Measurements from ENCODE around the gene PROZ.

The PROZ gene

DNA sequence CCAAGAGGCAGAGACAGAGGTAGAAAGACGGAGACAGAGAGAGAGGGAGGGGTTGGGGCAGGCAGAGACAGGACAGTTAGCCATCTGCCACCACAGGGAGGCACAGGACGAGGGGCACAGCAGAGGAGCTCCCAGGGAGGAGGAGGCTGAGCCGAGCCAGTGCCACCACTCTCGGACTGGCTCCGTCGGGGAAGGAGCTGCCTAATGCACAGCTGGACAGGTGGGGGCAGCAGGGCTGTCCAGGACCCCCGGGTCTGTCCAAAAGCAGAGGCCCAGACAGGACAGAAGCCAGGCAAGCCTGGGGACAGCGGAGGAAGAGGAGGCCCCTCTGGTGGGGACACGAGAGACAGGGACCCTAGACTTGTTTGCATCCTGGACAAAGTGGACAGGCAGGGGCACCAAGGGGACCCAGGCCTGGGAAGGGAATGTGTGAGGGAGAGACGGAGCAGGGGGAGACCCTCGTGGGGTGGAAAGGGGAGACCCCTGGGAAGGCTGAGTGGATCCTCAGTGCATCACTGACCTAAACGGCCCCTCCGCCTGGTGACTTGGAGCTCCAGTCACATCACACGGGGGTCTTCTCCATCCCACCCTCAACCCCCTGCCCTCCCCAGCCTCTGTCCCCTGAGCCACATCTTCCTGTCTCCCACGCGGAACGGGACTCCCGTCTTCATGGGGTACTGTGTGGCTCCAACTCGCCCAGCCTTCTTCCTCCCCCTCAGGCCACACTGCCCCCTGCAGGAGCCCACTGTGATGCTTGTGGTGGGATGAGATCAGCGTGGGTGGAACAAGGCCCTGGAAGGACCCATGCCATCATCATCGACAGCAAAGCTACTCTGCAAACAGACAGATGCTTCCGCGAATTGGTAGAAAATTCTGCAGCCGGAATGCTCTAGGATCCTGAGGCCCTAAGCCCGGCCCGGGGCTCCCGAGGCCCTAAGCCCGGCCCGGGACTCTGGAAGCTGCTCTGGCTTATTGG is 34.9 kb upstream of the PROZ start:
- Histone ChIP-seq H2AFZ (ENCODE audit: low read length) (no peak overlapping the region), H3K27me3 (replicated peaks; ENCODE audit: insufficient read depth, low read length) (peaks cover 100% of the 10 kb centered on the region), H3K9ac (ENCODE audit: low read length) (no peak overlapping the region), H3K9me2 (replicated peaks; ENCODE audit: insufficient read depth, low read length) (no peaks in the 10 kb centered on the region), H4K20me1 (ENCODE audit: insufficient read depth, low read length) (no peaks in the 10 kb centered on the region), H3K4me3 (ENCODE audit: low read length) (no peak overlapping the region), H3K4me2 (ENCODE audit: low read depth, low read length) (no peak overlapping the region), H3K36me3 (replicated peaks; ENCODE audit: insufficient read depth, low read length) (no peaks in the 10 kb centered on the region), H3K27ac (ENCODE audit: low read length) (no peak overlapping the region), H3K4me1 (ENCODE audit: low read length) (no peaks in the 10 kb centered on the region), H3K79me2 (ENCODE audit: low read length) (no peaks in the 10 kb centered on the region), H3K9me3 (replicated peaks; ENCODE audit: insufficient read depth, low read length) (no peaks in the 10 kb centered on the region), H3F3A (ENCODE audit: insufficient read depth, low read length) (no peaks in the 10 kb centered on the region)
- TF ChIP-seq EZH2phosphoT487 (IDR thresholded peaks at IDR 0.05; ENCODE audit: low read length) = no peak
- TF ChIP-seq EZH2 (optimal IDR thresholded peaks at IDR 0.05; ENCODE audit: low read depth, low read length) = no peak
- TF ChIP-seq, protein P1, sequence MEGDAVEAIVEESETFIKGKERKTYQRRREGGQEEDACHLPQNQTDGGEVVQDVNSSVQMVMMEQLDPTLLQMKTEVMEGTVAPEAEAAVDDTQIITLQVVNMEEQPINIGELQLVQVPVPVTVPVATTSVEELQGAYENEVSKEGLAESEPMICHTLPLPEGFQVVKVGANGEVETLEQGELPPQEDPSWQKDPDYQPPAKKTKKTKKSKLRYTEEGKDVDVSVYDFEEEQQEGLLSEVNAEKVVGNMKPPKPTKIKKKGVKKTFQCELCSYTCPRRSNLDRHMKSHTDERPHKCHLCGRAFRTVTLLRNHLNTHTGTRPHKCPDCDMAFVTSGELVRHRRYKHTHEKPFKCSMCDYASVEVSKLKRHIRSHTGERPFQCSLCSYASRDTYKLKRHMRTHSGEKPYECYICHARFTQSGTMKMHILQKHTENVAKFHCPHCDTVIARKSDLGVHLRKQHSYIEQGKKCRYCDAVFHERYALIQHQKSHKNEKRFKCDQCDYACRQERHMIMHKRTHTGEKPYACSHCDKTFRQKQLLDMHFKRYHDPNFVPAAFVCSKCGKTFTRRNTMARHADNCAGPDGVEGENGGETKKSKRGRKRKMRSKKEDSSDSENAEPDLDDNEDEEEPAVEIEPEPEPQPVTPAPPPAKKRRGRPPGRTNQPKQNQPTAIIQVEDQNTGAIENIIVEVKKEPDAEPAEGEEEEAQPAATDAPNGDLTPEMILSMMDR (IDR thresholded peaks at IDR 0.05; ENCODE audit: low read length) = peak; percentile 34
- DNase-seq = no peak

DNA sequence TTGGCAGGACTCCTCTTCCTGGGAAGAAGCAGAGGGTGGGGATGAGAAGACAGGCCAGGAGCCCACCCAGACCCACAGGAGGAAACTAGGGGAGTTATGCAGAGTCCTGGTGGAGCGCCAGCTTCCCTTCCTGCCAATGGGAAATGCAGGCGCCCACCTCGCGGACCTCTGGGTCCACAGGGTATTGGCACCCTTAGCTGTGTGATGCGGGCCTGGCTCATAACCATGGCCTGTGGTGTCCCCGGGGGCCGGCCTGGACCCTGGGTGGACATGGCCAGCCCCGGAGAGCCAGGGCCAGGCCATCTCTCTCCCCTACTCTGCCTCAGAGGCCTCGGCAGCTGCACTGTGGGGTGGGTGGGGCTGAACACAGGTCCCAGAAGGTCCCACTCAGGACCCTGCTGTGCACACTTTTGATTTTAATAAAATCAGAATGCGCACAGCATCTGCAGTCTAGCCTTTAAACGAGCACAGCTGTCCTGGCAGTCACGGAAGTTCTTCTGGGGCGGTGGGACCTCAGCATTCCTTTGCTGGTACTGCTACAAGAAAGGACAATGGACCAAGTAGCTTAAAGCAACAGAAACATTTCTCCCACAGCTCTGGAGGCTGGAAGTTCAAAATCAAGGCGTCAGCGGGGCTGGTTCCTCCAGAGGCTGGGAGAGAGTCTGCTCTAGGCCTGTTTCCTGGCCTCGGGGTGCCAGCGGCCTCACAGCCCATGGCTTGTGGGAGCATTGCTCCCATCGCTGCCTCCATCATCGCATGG is 34.1 kb upstream of the PROZ start:
- no peaks in the 10 kb centered on the region for H3F3A ChIP-seq (ENCODE audit: insufficient read depth, low read length)
- TF ChIP-seq EZH2phosphoT487 (IDR thresholded peaks at IDR 0.05; ENCODE audit: low read length) = no peak
- TF ChIP-seq, protein P1 (IDR thresholded peaks at IDR 0.05; ENCODE audit: low read length) = no peak
- TF ChIP-seq EZH2 (optimal IDR thresholded peaks at IDR 0.05; ENCODE audit: low read depth, low read length) = no peak
- no peak overlapping the region for H3K4me3 ChIP-seq (ENCODE audit: low read length)
- no peak for DNase-seq
- no peaks in the 10 kb centered on the region for H3K36me3 ChIP-seq (replicated peaks; ENCODE audit: insufficient read depth, low read length)
- H3K27ac ChIP-seq (ENCODE audit: low read length) = no peak overlapping the region
- no peaks in the 10 kb centered on the region for H4K20me1 ChIP-seq (ENCODE audit: insufficient read depth, low read length)
- peaks cover 99% of the 10 kb centered on the region for H3K27me3 ChIP-seq (replicated peaks; ENCODE audit: insufficient read depth, low read length)
- H3K4me2 ChIP-seq (ENCODE audit: low read depth, low read length) = no peak overlapping the region
- H3K9me2 ChIP-seq (replicated peaks; ENCODE audit: insufficient read depth, low read length) = no peaks in the 10 kb centered on the region
- H3K4me1 ChIP-seq (ENCODE audit: low read length) = no peaks in the 10 kb centered on the region
- no peaks in the 10 kb centered on the region for H3K79me2 ChIP-seq (ENCODE audit: low read length)
- H2AFZ ChIP-seq (ENCODE audit: low read length) = no peak overlapping the region
- H3K9me3 ChIP-seq (replicated peaks; ENCODE audit: insufficient read depth, low read length) = no peaks in the 10 kb centered on the region
- H3K9ac ChIP-seq (ENCODE audit: low read length) = no peak overlapping the region

DNA sequence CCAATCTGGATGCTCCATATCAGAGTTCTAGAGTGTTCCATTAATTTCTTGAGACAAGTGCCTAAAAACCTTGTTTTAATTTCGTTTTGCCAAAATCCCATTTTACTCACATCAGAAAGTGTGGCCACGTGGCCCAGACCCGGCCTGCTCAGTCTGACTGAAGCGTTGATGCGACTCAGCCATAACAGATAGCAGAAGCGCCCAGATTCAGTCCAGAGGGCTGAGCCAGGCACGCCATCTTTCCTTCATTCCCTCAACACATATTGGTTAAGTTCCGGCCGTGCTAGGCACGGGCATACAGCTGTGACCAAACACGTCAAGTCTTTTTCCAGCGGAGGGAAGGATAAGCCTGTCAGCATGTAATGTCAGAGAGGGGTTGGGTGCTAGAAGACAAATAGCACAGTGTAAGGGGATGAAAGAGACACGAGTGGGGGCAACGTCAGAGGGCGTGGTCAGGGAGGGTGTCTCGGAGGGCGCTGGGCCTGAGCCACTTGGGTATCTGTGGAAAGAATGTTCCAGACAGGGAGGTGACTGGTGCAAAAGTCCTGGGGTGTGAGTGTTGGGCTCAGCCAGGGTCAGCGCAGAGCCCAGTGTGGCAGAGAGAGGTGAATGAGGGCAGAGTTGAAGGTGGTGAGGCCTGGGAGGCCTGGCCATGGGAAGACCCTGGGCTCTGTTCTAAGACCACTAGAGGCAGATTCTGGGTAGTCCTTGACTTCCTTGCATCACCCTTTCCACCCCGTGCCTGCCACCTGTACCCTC is 32.8 kb upstream of the PROZ start:
- peaks cover 92% of the 10 kb centered on the region for H3K27me3 ChIP-seq (replicated peaks; ENCODE audit: insufficient read depth, low read length)
- no peaks in the 10 kb centered on the region for H3K9me2 ChIP-seq (replicated peaks; ENCODE audit: insufficient read depth, low read length)
- no peaks in the 10 kb centered on the region for H3F3A ChIP-seq (ENCODE audit: insufficient read depth, low read length)
- H3K4me2 ChIP-seq (ENCODE audit: low read depth, low read length) = no peak overlapping the region
- no peaks in the 10 kb centered on the region for H4K20me1 ChIP-seq (ENCODE audit: insufficient read depth, low read length)
- H3K9ac ChIP-seq (ENCODE audit: low read length) = no peak overlapping the region
- TF ChIP-seq EZH2phosphoT487 (IDR thresholded peaks at IDR 0.05; ENCODE audit: low read length) (no peak), EZH2 (optimal IDR thresholded peaks at IDR 0.05; ENCODE audit: low read depth, low read length) (no peak)
- TF ChIP-seq, protein P1 (IDR thresholded peaks at IDR 0.05; ENCODE audit: low read length) = no peak
- DNase-seq = no peak
- no peaks in the 10 kb centered on the region for H3K36me3 ChIP-seq (replicated peaks; ENCODE audit: insufficient read depth, low read length)
- no peak overlapping the region for H3K4me3 ChIP-seq (ENCODE audit: low read length)
- H3K9me3 ChIP-seq (replicated peaks; ENCODE audit: insufficient read depth, low read length) = no peaks in the 10 kb centered on the region
- no peaks in the 10 kb centered on the region for H3K4me1 ChIP-seq (ENCODE audit: low read length)
- H3K79me2 ChIP-seq (ENCODE audit: low read length) = no peaks in the 10 kb centered on the region
- no peak overlapping the region for H2AFZ ChIP-seq (ENCODE audit: low read length)
- no peak overlapping the region for H3K27ac ChIP-seq (ENCODE audit: low read length)

Measured in MM.1S (cell line).